OCI-LY1 (cell line): Measurements from ENCODE around the gene GTPBP3.

Experiments used
- H2AFZ ChIP-seq: fragments of 200-600 bp; sonication (generic), shearing (Covaris generic); 2 replicates; pipeline ENCODE4 v1.6.0; 2014; ENCODE audit warnings: antibody characterized with exemption, mild to moderate bottlenecking, low read length
- H3F3A ChIP-seq: fragments of 200-600 bp; sonication (generic), shearing (Covaris generic); 2 replicates; pipeline ENCODE4 v1.6.0; 2014; ENCODE audit warnings: mild to moderate bottlenecking, antibody characterized with exemption, low read length, moderate library complexity; ENCODE audit not compliant: insufficient read depth
- H3K27ac ChIP-seq: fragments of 200-600 bp; sonication (generic); 2 replicates; pipeline ENCODE4 v1.5.1; 2014; ENCODE audit warnings: low read length, mixed run types, mild to moderate bottlenecking, low read depth; ENCODE audit not compliant: poor library complexity, severe bottlenecking
- H3K27me3 ChIP-seq: fragments of 200-600 bp; sonication (generic); 2 replicates; pipeline ENCODE4 v1.6.0; 2014; ENCODE audit warnings: antibody characterized with exemption, mild to moderate bottlenecking, low read length, moderate library complexity; ENCODE audit not compliant: insufficient read depth
- H3K36me3 ChIP-seq: fragments of 200-600 bp; sonication (generic); 2 replicates; pipeline ENCODE4 v1.6.1; 2014; ENCODE audit warnings: mild to moderate bottlenecking, antibody characterized with exemption, low read length, moderate library complexity, mixed read lengths; ENCODE audit not compliant: insufficient read depth
- H3K4me1 ChIP-seq: fragments of 200-600 bp; sonication (generic); 2 replicates; pipeline ENCODE4 v1.5.1; 2014; ENCODE audit warnings: mild to moderate bottlenecking, low read length, moderate library complexity; ENCODE audit not compliant: insufficient read depth, severe bottlenecking
- H3K4me2 ChIP-seq: fragments of 200-600 bp; sonication (generic), shearing (Covaris generic); 2 replicates; pipeline ENCODE4 v1.6.1; 2014; ENCODE audit warnings: low read length
- H3K4me3 ChIP-seq: fragments of 200-600 bp; sonication (generic); 2 replicates; pipeline ENCODE4 v1.5.1; 2014; ENCODE audit warnings: low read length, low read depth, mild to moderate bottlenecking, mixed read lengths; ENCODE audit not compliant: poor library complexity, severe bottlenecking
- H3K79me2 ChIP-seq: fragments of 200-600 bp; shearing (Covaris generic); 2 replicates; pipeline ENCODE4 v1.6.1; 2016; ENCODE audit warnings: mixed run types, low read length, mixed read lengths; ENCODE audit not compliant: insufficient read depth
- H3K9ac ChIP-seq: fragments of 200-600 bp; sonication (generic), shearing (Covaris generic); 2 replicates; pipeline ENCODE4 v1.6.1; 2014; ENCODE audit warnings: mild to moderate bottlenecking, low read length, mixed read lengths
- H3K9me2 ChIP-seq: fragments of 200-600 bp; sonication (generic), shearing (Covaris generic); 2 replicates; pipeline ENCODE4 v1.6.1; 2014; ENCODE audit warnings: low read depth, mild to moderate bottlenecking, low read length, mixed read lengths
- H3K9me3 ChIP-seq: fragments of 200-600 bp; shearing (Covaris generic); 2 replicates; pipeline ENCODE4 v1.6.1; 2014; ENCODE audit warnings: low read length, mixed read lengths
- H4K20me1 ChIP-seq: fragments of 200-600 bp; sonication (generic), shearing (Covaris generic); 2 replicates; pipeline ENCODE4 v1.6.0; 2016; ENCODE audit warnings: mild to moderate bottlenecking, low read length; ENCODE audit not compliant: insufficient read depth
- EZH2 ChIP-seq: fragments of 200-600 bp; sonication (generic), shearing (Covaris generic); IDR thresholded peaks from 2 replicates; pipeline ENCODE4 v1.8.0; 2017; ENCODE audit warnings: borderline replicate concordance, mixed run types, mild to moderate bottlenecking, antibody characterized with exemption, low read length, moderate library complexity, mixed read lengths
- TF ChIP-seq, protein P1 (sequence below): fragments of 200-600 bp; sonication (generic), shearing (Covaris generic); IDR thresholded peaks from 2 replicates; pipeline ENCODE4 v1.5.1; 2017; ENCODE audit warnings: mild to moderate bottlenecking, antibody characterized with exemption, low read length, moderate library complexity, mixed read lengths

The GTPBP3 gene

DNA sequence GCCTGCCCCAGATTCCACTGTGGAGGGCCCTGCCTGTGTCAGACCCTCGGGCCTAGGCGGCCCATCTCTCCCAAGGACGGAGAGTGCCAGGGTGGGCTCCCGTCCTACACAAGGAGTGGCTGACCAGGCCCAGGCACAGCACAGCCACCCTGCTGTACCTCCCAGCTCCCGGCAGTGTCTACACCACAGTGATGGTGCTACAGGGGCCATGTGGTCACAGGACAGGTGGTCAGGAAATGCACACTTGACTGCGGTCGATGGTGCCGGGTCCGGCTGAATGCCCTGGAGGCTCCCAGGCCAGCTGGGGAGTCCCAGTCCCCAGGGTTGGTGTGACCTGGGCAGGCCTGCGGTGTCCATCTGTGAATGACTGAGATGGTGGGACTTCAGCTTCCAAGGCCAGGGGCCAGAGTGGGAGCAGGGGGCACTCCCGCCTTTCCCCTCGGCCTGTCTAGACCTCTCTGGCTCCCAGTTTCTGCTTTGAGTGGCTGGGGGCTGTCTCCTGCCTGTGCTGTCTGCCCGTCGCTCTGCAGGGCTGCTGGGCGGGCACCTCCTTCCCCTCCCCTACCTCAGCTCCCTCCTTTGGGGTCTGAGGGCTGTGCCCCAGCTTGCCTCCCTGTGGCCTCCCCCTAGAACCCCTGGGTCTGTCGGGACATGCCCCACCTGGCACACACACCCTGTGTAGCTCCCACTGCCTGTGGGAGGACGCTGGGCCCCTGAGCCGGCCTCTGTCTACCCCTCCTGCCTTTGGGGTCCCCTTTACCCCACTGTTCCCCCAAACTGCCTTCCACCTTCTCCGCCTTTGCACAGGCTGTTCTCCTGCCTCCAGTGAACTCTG is 15.5 kb upstream of the GTPBP3 start:
- H3K27me3 ChIP-seq: no peaks in the 10 kb centered on the region
- no peak overlapping the region for H3K4me3 ChIP-seq
- H3K4me1 ChIP-seq: no peaks in the 10 kb centered on the region
- no peak overlapping the region for H2AFZ ChIP-seq
- peaks cover 3% of the 10 kb centered on the region; the same call in 1 of the 2 replicates for H3F3A ChIP-seq
- no peak overlapping the region for H3K9ac ChIP-seq
- no peak for TF ChIP-seq EZH2
- TF ChIP-seq, protein P1, sequence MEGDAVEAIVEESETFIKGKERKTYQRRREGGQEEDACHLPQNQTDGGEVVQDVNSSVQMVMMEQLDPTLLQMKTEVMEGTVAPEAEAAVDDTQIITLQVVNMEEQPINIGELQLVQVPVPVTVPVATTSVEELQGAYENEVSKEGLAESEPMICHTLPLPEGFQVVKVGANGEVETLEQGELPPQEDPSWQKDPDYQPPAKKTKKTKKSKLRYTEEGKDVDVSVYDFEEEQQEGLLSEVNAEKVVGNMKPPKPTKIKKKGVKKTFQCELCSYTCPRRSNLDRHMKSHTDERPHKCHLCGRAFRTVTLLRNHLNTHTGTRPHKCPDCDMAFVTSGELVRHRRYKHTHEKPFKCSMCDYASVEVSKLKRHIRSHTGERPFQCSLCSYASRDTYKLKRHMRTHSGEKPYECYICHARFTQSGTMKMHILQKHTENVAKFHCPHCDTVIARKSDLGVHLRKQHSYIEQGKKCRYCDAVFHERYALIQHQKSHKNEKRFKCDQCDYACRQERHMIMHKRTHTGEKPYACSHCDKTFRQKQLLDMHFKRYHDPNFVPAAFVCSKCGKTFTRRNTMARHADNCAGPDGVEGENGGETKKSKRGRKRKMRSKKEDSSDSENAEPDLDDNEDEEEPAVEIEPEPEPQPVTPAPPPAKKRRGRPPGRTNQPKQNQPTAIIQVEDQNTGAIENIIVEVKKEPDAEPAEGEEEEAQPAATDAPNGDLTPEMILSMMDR: no peak
- H3K9me2 ChIP-seq: no peaks in the 10 kb centered on the region
- H3K27ac ChIP-seq: no peak overlapping the region
- H3K79me2 ChIP-seq: no peaks in the 10 kb centered on the region
- no peaks in the 10 kb centered on the region for H3K9me3 ChIP-seq
- peaks cover 41% of the 10 kb centered on the region for H3K36me3 ChIP-seq
- no peak overlapping the region for H3K4me2 ChIP-seq
- no peaks in the 10 kb centered on the region for H4K20me1 ChIP-seq

DNA sequence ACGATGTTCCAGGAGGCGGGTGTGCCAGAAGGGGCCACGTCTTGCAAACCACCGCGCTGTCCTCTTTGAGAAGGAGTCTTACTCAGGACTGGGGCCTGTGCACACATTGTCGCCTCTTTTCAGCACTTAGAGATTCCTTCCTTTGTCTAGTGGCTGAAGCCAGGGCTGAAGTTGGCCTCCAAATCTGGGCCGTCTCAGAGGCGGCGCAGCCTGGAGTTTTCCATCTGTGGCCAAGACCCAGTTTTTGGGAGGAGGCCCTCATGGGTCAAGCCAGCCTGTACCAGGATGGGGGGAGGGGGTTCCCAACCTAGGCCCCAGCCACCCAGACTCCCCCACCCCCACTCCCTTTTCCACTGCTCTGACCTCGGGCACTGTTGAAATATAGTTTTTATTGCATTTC is 14.5 kb upstream of the GTPBP3 start:
- H4K20me1 ChIP-seq: no peaks in the 10 kb centered on the region
- peaks cover 3% of the 10 kb centered on the region; the same call in 1 of the 2 replicates for H3F3A ChIP-seq
- H2AFZ ChIP-seq: no peak overlapping the region
- TF ChIP-seq, protein P1: no peak
- no peak overlapping the region for H3K9ac ChIP-seq
- no peak overlapping the region for H3K4me2 ChIP-seq
- peaks cover 41% of the 10 kb centered on the region for H3K36me3 ChIP-seq
- no peak overlapping the region for H3K27ac ChIP-seq
- no peaks in the 10 kb centered on the region for H3K9me3 ChIP-seq
- no peaks in the 10 kb centered on the region for H3K9me2 ChIP-seq
- no peaks in the 10 kb centered on the region for H3K79me2 ChIP-seq
- H3K4me3 ChIP-seq: no peak overlapping the region
- no peaks in the 10 kb centered on the region for H3K27me3 ChIP-seq
- H3K4me1 ChIP-seq: peaks cover under 1% of the 10 kb centered on the region

DNA sequence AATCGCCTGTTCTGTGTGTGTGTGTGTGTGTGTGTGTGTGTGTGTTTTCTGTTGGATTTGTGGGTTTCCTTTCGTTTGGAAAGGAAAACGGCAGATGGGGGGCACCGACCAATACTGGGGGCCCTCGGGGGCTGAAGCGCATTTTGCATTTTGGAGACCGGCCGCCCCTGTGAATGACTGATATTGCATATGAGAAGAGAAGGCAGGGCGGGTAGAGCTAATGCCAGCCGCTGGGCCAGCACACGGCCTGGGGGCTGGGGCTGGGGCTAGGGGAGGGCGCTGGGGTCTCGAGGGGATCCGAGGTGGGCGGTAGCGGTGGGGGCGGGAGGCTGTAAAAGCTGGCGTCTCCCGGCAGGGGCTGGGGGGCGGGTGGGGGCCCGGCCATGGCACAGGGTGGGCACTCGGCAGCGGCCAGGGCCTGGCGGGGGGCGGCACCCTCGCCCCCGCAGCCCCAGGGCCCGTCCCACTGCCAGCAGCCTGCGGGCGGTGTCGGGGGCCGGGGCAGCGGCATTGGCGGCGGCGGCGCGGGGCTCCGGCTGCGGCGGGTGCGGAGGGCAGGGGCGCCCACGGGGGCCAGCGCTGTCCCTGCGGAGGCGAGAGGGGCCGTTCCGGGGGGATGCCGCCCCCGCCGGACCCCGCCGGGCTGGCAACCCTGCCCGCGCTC is 13.9 kb upstream of the GTPBP3 start:
- Histone ChIP-seq H3K36me3 (peaks cover 41% of the 10 kb centered on the region), H3K27me3 (no peaks in the 10 kb centered on the region), H3K4me3 (no peak overlapping the region), H3K4me1 (peaks cover 6% of the 10 kb centered on the region), H3K4me2 (no peak overlapping the region), H2AFZ (no peak overlapping the region), H3K9ac (no peak overlapping the region), H3F3A (peaks cover 3% of the 10 kb centered on the region; the same call in 1 of the 2 replicates), H3K79me2 (no peaks in the 10 kb centered on the region), H3K9me2 (no peaks in the 10 kb centered on the region), H4K20me1 (no peaks in the 10 kb centered on the region), H3K9me3 (no peaks in the 10 kb centered on the region), H3K27ac (no peak overlapping the region)
- no peak for TF ChIP-seq EZH2
- TF ChIP-seq, protein P1: no peak
